Measurements from ENCODE around the gene SSH2.
"Not testable (repeated sequence)": the region's sequence is repeated elsewhere in the genome, so short reads cannot be mapped to it uniquely, and the experiment has no call there.

Gene SSH2, protein sequence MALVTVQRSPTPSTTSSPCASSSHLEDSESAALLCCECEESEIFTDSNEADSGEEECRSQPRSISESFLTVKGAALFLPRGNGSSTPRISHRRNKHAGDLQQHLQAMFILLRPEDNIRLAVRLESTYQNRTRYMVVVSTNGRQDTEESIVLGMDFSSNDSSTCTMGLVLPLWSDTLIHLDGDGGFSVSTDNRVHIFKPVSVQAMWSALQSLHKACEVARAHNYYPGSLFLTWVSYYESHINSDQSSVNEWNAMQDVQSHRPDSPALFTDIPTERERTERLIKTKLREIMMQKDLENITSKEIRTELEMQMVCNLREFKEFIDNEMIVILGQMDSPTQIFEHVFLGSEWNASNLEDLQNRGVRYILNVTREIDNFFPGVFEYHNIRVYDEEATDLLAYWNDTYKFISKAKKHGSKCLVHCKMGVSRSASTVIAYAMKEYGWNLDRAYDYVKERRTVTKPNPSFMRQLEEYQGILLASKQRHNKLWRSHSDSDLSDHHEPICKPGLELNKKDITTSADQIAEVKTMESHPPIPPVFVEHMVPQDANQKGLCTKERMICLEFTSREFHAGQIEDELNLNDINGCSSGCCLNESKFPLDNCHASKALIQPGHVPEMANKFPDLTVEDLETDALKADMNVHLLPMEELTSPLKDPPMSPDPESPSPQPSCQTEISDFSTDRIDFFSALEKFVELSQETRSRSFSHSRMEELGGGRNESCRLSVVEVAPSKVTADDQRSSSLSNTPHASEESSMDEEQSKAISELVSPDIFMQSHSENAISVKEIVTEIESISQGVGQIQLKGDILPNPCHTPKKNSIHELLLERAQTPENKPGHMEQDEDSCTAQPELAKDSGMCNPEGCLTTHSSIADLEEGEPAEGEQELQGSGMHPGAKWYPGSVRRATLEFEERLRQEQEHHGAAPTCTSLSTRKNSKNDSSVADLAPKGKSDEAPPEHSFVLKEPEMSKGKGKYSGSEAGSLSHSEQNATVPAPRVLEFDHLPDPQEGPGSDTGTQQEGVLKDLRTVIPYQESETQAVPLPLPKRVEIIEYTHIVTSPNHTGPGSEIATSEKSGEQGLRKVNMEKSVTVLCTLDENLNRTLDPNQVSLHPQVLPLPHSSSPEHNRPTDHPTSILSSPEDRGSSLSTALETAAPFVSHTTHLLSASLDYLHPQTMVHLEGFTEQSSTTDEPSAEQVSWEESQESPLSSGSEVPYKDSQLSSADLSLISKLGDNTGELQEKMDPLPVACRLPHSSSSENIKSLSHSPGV (N-terminal part only)

DNA sequence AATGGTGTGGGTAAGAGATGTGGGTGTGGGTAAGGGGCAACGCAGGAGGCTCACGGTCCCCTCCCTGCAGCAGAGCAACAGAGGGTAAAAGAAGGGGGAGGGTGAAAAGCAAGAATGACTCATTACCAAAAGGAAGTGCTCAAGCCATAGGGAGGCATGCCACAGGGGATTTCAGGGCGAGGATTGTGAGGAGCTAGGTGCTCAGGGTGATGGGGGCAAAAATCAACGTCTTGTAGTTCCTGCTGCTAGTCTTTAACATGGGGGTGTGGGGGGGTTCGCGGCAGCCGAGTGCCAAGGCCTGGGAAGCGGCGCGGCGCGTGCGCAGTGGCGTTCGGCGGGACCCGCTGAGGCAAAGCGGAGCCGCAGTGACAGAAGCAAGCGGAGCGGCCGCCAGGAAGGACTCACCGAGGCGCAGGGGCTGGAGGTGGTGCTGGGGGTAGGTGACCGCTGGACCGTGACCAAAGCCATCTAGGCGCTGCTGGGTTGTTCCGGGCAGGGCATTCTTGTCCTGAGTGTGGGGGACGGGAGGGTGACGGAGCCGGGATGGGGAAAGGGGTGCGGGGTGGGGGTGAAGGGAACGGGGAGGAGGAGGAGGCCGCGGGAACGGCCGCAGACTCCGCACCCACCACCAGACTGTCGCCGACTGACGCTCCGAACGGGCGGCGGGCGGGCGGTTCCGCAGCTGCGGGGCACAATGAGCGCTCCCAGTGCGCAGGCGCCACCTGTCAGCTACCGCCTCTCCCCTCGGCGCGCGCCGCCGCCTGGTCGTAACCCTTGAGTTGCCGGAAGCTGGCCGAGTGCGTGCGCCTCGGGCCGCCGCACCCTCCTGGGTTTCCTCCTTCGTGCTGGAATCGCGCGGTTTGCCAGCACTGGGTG is at the start of gene SSH2:
Gene SSH2, minus strand, starts transcription at position 696 of the 876 bp plus-strand sequence. Its CDS starts 228 bp downstream, at position 468.
- peak; percentile 88 for DNase-seq (ENCODE audit: low spot score)

DNA sequence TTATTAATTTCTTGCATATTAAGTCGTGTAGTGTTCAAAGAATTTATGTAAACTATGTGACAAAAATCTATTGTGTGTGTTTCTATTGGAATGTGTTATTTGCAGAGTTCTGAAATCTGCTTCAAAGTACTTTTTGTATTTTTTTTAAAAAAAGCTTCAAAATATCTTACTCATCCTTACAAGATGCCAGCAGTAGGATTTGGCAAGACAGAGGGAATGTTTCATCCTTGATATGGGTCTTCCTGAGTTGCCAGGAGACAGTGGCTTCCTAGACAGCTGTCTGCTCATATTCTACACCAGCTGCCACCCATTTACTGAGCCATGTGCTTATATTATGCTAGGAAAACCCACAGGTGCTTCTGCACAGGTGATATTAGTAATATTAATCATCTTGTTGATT is 47.8 kb upstream of the SSH2 start:
- no peak for DNase-seq (ENCODE audit: low spot score)

DNA sequence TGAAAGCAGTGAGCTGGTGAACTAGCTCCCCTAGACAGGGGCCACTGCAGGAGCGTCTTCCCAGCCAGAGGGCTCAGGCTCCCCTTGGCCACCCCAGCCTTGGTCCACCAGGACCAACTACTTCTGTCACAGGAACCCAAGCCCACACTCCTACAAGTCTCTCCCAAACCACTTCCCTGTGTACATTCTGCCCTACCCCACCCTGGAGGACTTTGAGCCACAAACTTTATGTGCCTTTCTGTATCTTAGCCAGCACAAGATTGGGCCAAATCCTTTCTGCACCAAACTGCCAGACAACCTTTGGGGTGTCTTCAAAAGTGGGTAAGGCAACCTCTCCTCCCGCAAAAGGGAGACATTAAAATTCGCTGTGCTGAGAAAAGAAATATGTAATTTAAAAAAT is 43.0 kb upstream of the SSH2 start:
- DNase-seq (ENCODE audit: low spot score) = no peak

DNA sequence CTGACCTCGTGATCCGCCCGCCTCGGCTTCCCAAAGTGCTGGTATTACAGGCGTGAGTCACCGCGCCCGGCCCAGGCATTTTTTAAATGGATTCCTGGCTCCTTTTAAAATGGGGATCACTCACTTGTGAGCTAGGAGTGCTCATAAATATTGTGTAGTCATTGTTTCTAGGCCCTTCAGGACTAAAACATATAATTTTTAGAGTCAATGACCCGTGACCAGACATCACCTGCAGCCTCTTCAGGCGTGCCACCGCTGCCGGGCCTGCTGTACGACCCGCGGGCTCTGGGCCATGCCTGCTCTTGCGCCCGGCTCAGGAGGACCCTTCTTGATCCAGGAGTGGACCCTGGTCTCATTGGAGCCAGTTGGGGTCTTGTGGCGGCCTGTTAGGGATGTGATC is 42.2 kb upstream of the SSH2 start:
- DNase-seq (ENCODE audit: low spot score) = peak; percentile 42

DNA sequence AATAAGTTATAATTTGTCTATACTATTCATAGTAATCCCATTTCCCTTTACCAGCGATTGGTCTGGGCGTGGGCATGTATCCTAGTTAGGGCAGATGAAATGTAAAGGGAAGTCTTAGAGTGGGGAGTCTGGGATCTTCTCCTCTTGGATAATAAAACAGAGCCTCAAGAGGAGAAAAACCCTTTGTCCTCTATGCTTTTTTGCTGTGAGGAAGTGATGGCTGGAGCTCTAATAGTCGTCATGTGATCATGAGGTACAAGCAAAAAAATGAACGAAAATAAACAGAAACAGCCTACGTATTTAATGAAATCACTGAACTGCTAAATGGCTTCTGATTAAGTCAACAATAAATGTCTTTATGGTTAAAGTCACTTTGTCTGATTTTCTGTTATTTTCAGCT is 38.2 kb upstream of the SSH2 start:
- DNase-seq (ENCODE audit: low spot score) = no peak

DNA sequence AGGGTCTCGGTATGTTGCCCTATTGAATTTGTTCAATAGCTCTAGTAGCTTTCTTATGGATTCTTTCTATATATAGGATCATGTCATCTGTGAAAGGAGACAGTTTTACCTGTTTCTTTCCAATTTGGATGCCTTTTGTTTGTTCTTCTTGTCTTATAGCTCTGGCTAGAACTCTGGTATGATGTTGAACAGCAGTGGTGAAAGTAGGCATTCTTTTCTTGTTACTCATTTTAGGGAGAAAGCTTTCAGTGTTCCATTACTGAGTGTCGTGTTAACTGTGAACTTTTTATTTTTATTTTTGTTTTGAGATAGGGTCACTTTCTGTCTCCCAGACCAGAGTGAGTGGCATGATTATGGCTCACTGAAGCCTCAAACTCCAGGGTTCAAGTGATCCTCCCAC is 32.6 kb upstream of the SSH2 start:
- DNase-seq (ENCODE audit: low spot score) = no peak

DNA sequence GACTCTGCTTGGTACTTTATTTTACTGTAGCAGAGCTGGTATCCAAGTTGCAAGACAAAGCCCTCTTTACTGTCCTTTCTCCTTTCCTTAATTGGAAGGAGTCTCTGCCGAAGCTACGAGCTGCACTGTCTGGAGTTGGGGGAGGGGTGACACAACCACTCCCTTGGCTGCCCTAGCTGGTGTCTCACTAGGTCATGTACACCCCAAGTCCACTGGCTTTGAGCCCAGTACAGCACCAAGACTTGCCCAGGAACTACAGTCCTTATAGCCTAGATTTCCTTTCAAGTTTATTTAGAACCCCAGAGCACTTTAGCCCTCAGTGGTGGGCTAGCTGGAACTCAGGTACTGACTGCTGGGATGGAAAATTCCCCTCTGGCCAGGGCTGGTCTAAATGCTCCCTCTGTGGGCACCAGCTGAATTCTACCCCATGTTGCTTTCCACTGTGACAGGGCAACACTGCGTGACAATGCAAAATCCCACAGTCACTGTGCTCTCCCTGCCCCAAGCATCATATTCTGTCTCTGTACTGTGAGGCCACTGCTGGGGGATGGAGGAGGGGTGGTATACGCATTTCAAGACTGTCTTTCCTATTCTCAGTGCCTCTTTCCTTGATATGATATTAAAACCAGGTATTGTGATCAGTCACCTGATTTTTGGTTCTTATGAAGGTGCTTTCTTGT is 29.8 kb upstream of the SSH2 start:
- DNase-seq (ENCODE audit: low spot score) = no peak

DNA sequence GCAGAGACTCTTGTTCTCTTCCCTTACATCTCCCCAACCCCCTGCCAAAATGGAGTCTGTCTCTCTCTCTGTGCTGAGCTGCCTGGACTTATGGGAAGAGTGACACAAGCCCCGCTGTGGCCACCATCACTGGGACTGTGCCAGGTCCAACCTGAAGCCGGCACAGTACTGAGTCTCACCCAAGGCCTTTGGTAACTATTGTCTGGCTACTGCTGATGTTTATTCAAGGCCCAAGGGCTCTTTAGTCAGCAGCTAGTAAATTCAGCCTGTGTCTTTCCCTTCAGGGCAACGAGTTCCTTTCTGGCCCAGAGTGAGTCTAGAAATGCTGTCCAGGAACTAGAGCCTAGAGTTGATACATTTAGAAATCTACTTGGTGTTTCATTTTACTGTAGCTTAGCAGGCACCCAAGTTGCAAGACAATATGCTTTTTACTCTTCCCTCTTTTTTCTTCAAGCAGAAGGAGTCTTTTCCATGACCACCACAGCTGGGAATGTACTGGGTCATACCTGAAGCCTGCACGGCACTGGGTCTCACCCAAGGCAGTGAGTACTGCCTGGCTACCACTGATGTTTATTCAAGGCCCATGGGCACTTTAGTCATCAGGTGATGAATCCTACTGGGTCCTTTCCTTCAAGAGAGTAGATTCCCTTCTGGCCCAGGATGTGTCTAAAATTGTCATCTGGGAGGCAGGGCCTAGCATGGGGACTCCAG is 29.1 kb upstream of the SSH2 start:
- DNase-seq (ENCODE audit: low spot score) = no peak

DNA sequence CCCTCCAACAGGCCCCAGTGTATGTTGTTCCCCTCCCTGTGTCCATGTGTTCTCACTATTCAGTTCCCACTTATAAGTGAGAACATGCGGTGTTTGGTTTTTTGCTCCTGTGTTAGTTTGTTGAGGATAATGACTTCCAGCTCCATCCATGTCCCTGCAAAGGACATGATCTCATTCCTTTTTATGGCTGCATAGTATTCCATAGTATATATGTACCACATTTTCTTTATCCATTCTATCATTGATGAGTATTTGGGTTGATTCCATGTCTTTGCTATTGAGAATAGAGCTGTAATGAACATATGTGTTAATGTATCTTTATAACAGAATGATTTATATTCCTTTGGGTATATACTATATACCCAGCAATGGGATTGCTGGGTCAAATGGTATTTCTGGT is 27.5 kb upstream of the SSH2 start:
- DNase-seq (ENCODE audit: low spot score) = not testable (repeated sequence)

DNA sequence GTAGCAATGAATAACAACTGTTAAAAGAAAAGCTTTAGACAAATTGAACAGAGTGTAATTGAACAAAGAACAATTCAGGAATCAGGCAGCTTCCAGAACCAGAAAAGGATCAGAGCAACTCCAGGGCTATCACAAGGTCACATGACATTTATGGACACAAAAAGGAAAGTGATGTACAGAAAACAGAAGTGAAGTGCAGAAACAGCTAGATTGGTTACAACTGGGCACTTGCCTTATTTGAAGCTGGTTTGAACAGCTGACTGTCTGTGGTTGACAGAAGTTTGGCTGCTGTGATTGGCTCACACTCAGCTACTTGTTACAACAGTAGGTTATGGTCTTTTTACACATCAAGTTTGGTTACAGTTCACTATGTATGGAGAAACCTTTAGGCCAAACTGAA is 26.2 kb upstream of the SSH2 start:
- DNase-seq (ENCODE audit: low spot score) = no peak

DNA sequence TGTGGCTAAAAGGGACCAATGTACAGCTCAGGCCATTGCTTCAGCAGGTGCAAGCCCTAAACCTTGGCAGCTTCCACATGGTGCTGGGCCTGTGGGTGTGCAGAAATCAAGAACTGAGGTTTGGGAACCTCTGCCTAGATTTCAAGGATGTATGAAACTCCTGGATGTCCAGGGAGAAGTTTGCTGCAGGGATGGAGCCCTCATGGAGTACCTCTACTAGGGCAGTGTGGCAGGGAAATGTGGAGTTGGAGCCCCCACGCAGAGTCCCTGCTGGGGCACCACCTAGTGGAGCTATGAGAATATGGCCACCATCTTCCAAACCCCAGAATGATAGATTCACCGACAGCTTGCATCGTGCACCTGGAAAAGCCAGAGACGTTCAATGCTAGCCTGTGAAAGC is 24.4 kb upstream of the SSH2 start:
- DNase-seq (ENCODE audit: low spot score) = no peak

DNA sequence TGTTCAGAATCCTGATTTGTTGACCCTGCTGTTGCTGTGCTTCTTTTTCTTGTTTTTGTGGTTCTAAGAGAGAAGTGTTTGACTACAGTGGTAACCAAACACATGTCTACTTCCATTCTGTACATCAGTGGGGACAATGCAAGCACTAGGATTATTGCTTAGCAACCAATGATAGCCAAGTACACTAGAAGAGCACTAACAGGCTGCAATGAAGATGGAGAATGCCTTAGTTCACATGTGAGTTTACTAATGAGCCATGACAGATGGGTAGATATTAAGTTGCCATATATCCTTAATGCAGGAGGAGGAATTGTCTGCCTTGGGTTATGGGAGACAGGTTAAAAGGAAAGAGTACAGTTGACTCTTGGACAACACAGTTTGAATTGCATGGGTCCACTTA is 19.7 kb upstream of the SSH2 start:
- no peak for DNase-seq (ENCODE audit: low spot score)

DNA sequence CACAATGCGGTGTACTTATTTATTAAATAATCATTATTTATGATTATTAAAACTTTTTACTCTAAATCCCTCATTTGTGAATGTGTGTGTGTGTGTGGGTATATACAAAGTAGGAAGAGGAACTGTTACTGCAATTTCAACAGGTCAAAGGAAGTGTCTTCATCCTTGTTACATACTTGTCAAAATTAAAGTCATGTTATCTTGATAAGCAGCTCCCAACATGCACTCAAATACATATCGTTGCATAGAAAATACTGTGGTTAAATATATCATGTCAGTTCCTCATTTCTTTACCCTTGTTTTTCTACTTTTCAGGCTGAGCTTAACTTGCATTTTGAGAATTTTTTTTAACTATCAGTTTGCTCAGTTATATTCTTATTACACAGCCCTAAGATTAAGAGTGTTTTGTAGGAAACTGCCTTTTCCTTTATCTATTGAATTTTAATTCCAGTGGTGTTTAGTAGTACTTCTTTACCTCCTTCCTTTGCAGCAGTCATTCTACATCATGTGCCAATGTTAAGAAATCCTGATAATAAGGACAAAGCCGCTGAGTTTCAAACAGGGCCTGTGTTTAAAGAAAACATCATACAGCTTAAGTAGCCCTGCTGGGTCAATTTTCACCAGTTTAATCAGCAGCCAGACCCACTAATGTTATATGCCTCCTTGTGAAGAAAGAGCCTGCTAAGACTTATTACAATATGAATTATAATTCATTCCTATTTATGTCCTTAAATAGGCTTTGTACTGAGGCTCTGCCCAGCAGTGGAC is 18.6 kb upstream of the SSH2 start:
- DNase-seq (ENCODE audit: low spot score) = no peak

DNA sequence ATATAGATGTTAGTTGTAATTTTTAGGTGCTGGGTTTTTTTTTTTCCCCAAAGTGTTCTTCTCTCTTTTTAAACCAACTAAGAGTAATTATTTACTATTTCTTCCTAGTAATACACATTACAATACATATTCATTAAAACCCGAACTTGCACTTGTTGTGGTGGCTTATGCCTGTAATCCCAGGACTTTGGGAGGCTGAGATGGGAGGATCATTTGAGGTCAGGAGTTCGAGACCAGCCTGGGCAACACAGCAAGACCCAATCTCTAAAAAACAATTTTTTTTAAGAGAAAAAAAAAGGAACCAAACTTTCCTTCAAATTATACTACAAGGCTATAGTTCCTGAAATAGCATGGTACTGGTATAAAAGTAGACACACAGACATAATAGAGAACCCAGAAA is 15.3 kb upstream of the SSH2 start:
- no peak for DNase-seq (ENCODE audit: low spot score)

DNA sequence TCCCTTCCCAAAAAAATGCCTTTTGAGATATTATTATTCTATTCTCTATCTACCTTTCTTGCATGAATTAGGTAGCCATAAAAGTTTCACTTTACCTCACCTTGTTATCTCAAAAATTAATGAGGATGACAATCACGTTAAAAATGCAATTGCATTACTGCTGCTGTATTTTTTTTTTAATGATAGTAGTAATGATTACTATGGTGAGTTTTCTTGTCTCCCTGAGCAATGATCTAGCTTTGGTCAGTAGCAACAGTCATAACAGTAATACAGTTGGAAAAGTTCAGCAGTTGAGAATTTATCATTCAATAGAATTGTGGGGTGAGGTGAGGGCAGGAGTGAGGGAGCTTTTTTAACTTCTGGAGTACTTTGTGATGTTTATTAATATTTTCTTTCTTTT is 11.3 kb upstream of the SSH2 start, which contains the start of gene EFCAB5:
Gene EFCAB5, plus strand, starts transcription at position 301 of the 400 bp plus-strand sequence. CDS start 163 bp downstream, outside the sequence.
- DNase-seq (ENCODE audit: low spot score) = no peak

DNA sequence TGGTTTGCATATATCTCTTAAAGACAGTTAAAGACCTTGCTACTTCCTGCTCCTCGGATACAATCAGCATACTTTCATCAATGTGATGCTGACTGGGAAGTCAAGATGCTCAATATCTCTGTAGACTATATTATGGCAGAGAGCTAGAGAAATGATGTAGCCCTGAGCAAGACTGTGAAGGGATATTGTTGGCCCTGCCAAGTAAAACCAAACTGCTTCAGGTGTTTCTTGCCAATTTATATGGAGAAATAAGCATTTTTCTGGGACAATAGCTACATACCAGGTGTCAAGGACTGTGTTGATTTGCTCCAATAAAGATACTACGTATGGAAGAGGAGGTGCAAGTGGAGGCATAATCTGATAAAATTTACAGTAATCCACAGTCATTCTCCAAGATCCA is 6.7 kb upstream of the SSH2 start:
- no peak for DNase-seq (ENCODE audit: low spot score)

DNA sequence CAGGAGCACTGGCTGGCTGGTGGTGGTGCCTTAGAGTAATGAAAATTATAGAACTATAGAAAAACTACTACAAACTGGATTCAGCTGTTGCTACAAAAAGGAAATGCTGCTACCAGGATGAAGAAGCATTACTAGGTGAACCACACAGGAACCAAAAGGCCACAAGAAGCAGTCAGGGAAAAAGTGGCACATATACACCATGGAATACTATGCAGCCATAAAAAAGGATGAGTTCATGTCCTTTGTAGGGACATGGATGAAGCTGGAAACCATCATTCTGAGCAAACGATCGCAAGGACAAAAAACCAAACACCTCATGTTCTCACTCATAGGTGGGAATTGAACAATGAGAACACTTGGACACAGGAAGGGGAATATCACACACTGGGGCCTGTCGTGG is 5.9 kb upstream of the SSH2 start:
- not testable (repeated sequence) for DNase-seq (ENCODE audit: low spot score)

DNA sequence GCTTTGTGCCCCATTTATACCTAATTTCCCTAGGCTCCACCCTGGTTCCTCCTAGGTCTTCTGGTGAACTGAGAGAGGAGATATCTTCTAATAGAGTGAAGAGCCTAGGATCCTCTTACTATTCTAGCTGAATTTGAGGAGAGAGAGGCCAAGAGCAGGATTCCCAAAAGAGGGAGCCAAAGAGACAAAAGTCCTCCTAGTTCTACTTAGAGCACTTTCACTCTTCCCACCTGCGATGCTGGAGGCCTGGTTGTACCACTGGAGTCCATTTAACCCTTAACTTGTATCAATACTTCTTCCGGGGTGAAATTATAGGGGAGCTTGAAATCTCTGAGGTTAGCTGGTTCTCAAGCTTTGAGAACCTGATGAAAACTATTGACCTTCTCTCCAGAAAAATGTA is 3.4 kb upstream of the SSH2 start:
- peak; percentile 26 for DNase-seq (ENCODE audit: low spot score)

DNA sequence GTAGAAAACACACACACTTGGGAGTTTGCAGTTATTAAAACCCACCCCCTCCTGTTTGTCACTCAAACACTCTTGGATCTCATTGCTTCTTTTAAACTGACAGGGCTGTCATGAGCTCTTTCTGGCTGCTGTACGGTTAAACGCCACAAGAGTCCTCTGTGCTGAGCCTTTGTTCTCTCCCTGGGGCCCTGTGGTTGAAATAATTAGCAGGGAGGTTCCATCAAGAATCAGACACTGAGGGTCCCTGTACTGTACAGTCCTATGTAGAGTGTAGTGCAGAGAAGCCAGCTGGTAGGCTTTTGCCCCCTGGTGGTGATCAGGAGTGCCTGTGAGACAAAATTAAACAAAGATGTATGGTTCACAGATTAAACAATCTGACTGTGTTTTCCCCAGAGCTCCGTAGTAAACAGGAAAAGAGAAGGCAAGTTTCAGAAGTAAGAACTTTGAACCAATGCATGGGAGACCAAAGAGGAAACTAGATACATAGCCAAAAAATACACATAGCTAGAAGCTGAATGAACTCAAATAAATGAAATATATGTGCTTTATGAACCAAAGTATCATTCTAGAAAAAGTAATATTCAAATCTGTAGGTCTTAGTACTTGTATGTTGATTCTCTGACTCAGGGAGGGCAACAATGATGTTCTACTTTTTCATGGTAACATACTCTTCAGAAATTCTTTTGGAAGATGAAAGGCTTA is 1.4 kb upstream of the SSH2 start:
- peak; percentile 52 for DNase-seq (ENCODE audit: low spot score)
